HG02884 (cell line): ENCODE data around the gene SFR1.
"Not testable (repeated sequence)": the region's sequence is repeated elsewhere in the genome, so short reads cannot be mapped to it uniquely, and the experiment has no call there.

ENCODE experiments used
- ATAC-seq: cut with Tn5 transposase; IDR thresholded peaks from one replicate; pipeline ENCODE4 v1.9.1; 2021; ENCODE audit warnings: mild to moderate bottlenecking, moderate library complexity; ENCODE audit not compliant: unreplicated experiment

The SFR1 gene

GRCh38 chr10:104155591-104155990, 33.6 kb downstream of the SFR1 start:
- ATAC-seq = no peak

GRCh38 chr10:104170610-104171254, 48.8 kb downstream of the SFR1 start:
- ATAC-seq = no peak

- ATAC-seq = not testable (repeated sequence)
Measured at GRCh38 chr10:104174136-104174535, 52.2 kb downstream of the SFR1 start.
